Measurements from ENCODE around the gene KCNIP4.
A peak's percentile ranks its signal among the peaks of the same experiment; 100 is the strongest.

Gene KCNIP4

GRCh38 chr4:21848021-21848420 lies 100.6 kb downstream of the KCNIP4 start:
- DNase-seq (ENCODE audit: low spot score) = no peak

- DNase-seq (ENCODE audit: low spot score) = no peak
Observed at GRCh38 chr4:21845663-21846062, 102.9 kb downstream of the KCNIP4 start.

- DNase-seq (ENCODE audit: low spot score) = no peak
Observed at GRCh38 chr4:21835712-21836111, 112.9 kb downstream of the KCNIP4 start.

- DNase-seq (ENCODE audit: low spot score) = no peak
Observed at GRCh38 chr4:21830272-21830671, 118.3 kb downstream of the KCNIP4 start.

- DNase-seq (ENCODE audit: low spot score) = no peak
Observed at GRCh38 chr4:21827575-21827974, 121.0 kb downstream of the KCNIP4 start.

GRCh38 chr4:21826071-21826470 lies 122.5 kb downstream of the KCNIP4 start:
- DNase-seq (ENCODE audit: low spot score) = no peak

- DNase-seq (ENCODE audit: low spot score) = peak; percentile 19
Observed at GRCh38 chr4:21819086-21819485, 129.5 kb downstream of the KCNIP4 start.

GRCh38 chr4:21815651-21816377 lies 132.8 kb downstream of the KCNIP4 start:
- no peak for DNase-seq (ENCODE audit: low spot score)

DNA sequence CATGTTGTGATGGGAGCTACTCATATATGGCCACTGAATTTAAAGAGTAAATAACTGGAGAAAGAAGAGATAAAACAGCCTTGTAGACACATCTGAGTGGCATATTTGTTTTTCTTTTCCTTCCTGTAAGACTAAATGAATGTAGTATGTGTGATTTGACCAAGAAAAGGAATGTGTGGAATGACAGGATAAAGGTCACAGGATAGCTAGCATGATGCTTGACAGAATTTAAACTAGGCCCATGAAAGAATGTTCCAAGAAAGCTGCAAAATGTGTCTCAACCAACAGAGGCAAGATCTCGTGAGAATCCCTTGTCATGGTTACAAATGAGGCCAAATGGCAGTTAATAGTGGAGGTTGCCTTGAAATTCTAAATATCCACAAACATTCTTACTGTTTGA lies 137.0 kb downstream of the KCNIP4 start:
- no peak for DNase-seq (ENCODE audit: low spot score)

GRCh38 chr4:21806991-21807390 lies 141.6 kb downstream of the KCNIP4 start:
- DNase-seq (ENCODE audit: low spot score) = no peak

DNA sequence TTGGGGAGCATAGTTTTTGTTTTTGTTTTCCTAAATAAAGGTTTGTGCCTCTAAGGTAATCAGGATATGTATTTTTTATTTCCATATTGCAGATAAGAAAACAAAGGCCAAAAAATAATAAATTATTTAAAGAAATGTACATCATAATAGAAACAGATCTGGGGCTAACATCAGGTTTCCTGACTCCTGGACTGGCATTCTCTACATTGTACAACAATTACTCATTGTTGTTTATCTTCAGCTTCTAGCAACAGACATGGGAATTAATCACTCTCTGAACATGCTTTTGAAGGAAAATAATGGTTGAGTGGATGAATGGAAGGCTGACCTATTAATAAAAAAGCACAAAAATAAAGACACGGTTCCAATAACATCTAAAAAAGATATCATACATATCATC lies 146.2 kb downstream of the KCNIP4 start:
- DNase-seq (ENCODE audit: low spot score) = no peak

DNA sequence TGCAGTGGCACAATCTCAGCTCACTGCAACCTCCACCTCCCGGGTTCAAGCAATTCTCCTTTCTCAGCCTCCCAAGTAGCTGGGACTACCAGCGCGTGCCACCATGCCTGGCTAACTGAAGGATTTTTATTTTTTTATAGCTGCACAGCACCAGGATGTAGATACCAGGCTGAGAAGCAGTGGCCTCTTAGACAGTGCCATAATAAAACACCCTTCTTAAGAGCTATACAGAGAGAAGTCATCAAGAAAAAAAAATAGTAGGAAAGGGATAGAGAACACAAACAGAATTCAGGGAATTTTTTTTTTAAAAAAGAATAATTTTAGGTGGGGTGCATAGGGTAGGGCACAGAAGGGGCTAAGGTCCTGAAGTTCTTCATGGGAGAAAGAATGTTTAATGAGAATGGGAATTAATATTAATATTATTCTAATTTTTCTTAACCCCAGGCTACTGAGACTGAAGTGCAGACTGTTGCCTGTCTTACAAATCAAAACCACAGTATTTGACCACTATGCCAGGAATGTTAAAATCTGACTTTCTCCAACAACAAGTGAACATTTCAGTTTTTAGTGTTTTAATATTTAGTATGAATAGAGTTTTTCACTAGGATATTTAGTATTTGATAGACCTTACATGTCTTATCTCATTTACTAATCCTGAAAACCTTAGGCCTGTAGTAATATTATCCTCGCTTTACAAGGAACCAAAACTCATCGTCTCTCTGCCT lies 146.7 kb downstream of the KCNIP4 start:
- no peak for DNase-seq (ENCODE audit: low spot score)

DNA sequence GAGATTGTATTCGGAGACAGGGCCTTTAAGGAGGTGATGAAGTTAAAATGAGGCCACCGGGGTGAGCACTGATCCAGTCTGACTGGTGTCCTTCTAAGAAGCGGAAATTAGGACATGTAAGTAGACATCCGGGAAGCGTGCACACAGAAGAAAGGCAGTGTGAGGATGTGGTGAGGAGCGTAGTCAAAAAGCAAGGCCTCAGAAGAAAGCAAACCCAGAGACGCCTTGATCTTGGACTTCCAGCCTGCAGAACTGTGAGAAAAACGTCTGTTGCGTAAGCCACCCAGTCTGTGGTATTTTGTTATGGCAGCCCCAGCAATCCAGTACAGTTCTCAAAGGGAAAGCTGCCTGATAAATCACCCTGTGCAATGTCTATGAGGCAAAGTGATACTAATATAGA lies 153.5 kb downstream of the KCNIP4 start:
- no peak for DNase-seq (ENCODE audit: low spot score)

GRCh38 chr4:21792736-21793135 lies 155.8 kb downstream of the KCNIP4 start:
- DNase-seq (ENCODE audit: low spot score) = no peak

DNA sequence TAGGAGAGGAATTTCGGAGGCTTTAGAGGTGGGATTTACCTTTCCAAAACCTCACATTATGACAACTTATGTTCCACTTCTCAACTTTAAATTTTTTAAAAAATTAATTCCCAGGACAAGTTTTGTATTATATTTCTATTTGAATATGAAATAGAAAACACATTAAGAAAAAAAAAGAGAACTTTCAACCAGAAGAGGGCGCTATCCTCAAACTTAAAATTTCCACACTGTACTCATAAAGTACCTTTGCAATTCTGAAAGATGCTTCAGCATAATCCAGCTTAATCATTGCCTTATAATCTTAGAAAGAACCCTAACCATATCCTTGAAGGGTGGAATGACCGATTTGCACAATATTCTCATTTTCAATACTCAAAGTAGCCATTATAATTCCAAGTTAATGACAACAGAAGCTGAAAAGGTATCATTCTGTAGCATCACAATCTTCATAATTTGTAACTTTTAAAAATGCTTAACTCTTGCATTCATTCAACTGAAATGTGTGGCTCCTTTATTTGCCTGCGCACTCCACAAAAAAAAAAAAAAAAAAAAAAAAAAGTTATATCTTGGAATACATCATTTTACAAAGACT lies 158.0 kb downstream of the KCNIP4 start:
- no peak for DNase-seq (ENCODE audit: low spot score)

DNA sequence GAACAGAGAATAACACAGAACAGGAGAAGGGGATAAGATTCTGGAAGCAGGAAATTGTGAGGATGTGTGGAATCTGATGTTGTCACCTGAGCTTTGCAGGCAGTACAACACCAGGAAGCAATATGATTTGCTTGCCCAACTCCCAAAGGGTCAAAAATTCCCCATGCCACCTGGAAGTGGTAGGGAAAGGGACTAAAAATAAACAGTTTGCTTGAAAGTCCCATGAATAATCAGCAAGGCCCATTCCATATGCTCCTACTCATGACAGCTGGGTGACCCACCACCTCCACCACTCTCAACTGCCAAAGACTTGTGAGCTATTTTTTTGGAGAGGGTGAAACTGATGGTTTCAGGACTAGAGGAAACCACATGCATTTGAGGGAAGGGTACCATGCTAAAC lies 168.4 kb downstream of the KCNIP4 start:
- DNase-seq (ENCODE audit: low spot score) = no peak

DNA sequence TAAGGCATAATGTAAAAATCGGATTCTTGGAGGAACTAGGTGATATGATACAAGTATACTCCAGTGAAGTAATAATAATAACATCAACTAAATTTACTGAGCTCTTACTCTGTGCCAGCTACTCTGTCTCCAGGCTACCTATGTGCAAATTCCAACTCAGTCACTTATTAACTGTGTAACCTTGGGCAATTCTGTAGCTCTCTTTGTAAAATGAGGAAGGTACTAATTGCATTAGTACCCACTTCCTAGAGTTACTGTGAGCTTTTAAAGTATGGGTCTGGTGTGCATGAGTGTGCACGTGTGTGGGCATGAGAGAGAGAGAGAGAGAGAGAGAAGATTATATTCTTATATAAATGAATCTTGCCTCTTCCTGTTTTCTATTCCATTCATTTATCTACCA lies 169.9 kb downstream of the KCNIP4 start:
- DNase-seq (ENCODE audit: low spot score) = no peak

GRCh38 chr4:21775703-21776102 lies 172.9 kb downstream of the KCNIP4 start:
- no peak for DNase-seq (ENCODE audit: low spot score)

- no peak for DNase-seq (ENCODE audit: low spot score)
Observed at GRCh38 chr4:21769404-21770147, 179.0 kb downstream of the KCNIP4 start.

DNA sequence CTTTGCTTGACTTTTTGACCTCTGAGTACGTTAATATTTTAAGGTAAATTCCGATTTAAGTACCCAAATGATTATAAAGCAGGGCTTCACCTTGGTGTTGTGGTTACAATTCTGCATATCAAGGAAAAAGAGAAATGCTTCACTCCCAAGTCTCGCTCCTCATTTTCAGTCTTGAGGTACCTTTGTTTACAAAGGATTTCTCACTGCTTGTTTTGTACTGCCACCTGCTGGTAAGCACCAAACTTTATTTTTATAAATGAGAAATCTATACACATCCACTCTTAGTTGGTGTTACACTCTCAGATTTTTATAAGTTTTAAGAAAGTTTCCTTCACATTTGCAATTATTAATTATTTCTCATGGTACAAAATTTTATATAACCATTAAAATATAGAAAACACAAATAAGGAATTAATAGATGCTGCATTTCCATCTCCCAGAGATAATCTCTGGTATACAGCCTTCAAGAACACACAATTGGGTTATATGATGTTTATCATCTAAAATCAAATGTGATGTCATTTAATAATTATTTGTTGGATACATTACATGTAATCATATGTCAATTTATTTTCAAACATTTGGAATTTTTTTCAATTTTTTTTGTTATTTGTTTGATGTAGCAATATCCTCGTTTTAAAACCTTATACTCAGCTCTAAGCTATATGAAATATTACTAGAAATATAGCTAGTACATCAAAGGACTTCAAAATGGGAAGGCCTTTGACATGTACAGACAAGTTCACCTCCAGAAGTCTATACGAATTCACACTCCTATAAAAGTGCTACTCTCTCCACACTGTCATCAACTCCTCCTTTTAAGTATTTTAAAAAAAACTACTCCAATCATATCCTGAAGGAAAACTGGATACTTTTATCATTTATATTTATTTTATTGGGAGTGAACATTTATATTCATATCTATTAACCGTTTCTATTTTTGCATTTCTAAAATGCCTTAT lies 179.9 kb downstream of the KCNIP4 start:
- peak; percentile 63 for DNase-seq (ENCODE audit: low spot score)

GRCh38 chr4:21765810-21766407 lies 182.7 kb downstream of the KCNIP4 start:
- DNase-seq (ENCODE audit: low spot score) = peak; percentile 58

All from Ammon's horn (tissue), 1 donor.